Measurements from ENCODE around the gene NKX6-2. TPM values are rescaled to one million over a fixed set of nuclear protein-coding genes. Genes with fewer than 3 reads are reported as not detected.

NKX6-2 gene
- total and polyA plus RNA-seq, 4 donors, result 0.07 to 7.1 TPM; not detected in 2

GRCh38 chr10:132788831-132789219 is 2.9 kb upstream of the NKX6-2 start:
- TF ChIP-seq ZBTB33 (IDR thresholded peaks at IDR 0.05) (no peak), ATF3 (IDR thresholded peaks at IDR 0.05) (no peak), FOXA2 (IDR thresholded peaks at IDR 0.05) (no peak), HNF4G (IDR thresholded peaks at IDR 0.05) (no peak), FOXA1 (IDR thresholded peaks at IDR 0.05) (no peak), RXRA (IDR thresholded peaks at IDR 0.05) (no peak), TAF1 (conservative IDR thresholded peaks at IDR 0.05) (no peak), EGR1 (IDR thresholded peaks at IDR 0.05; ENCODE audit: low read depth in 2 of 2) (no peak), NR2F2 (IDR thresholded peaks at IDR 0.05) (no peak), CTCF (IDR thresholded peaks at IDR 0.05; ENCODE audit: low read depth, low read length, missing input control) (no peak), SP1 (IDR thresholded peaks at IDR 0.05) (no peak), JUND (IDR thresholded peaks at IDR 0.05) (no peak)
- WGBS, result 4% methylated on average over 30 of the region's 30 CpGs
- H3K4me1 ChIP-seq (ENCODE audit: control insufficient read depth in 4 of 4, insufficient read depth in 4 of 4, low read length in 3 of 4), result peaks cover 2 to 22% (median 6%) of the 10 kb centered on the region in 4 donors
- H3K36me3 ChIP-seq (ENCODE audit: control insufficient read depth in 4 of 4, insufficient read depth in 3 of 4, low read depth in 1 of 4, low read length in 3 of 4), result no peaks in the 10 kb centered on the region
- no peak overlapping the region for H3K9ac ChIP-seq (ENCODE audit: low read depth in 1 of 2, low read length in 2 of 2)
- H3K9me3 ChIP-seq (ENCODE audit: control insufficient read depth in 4 of 4, low read length in 3 of 4), result peaks cover 0 to 9% (median 3%) of the 10 kb centered on the region in 4 donors
- H3K4me3 ChIP-seq (ENCODE audit: low read depth in 1 of 3, low read length in 3 of 3), result no peak overlapping the region
- no peak overlapping the region for H3K27ac ChIP-seq (ENCODE audit: low read depth in 1 of 2, low read length in 2 of 2)
- DNase-seq (ENCODE audit: low spot score), result no peak
- H3K27me3 ChIP-seq (ENCODE audit: control insufficient read depth in 4 of 4, insufficient read depth in 4 of 4, low read length in 3 of 4), result peaks cover 0 to 53% (median 1%) of the 10 kb centered on the region in 4 donors

- DNase-seq (ENCODE audit: low spot score), result no peak
- H3K36me3 ChIP-seq (ENCODE audit: control insufficient read depth in 4 of 4, insufficient read depth in 3 of 4, low read depth in 1 of 4, low read length in 3 of 4), result peaks cover 0 to 2% (median 0%) of the 10 kb centered on the region in 4 donors
- WGBS, result 5% methylated on average over 79 of the region's 79 CpGs
These were observed 2.4 kb upstream of the NKX6-2 start for GRCh38 chr10:132788180-132788830.

GRCh38 chr10:132787495-132788179 is 1.7 kb upstream of the NKX6-2 start:
- no peak for DNase-seq (ENCODE audit: low spot score)
- Histone ChIP-seq H3K4me1 (ENCODE audit: control insufficient read depth in 4 of 4, insufficient read depth in 4 of 4, low read length in 3 of 4) (peaks cover 2 to 22% (median 6%) of the 10 kb centered on the region in 4 donors), H3K27me3 (ENCODE audit: control insufficient read depth in 4 of 4, insufficient read depth in 4 of 4, low read length in 3 of 4) (peaks cover 0 to 54% (median 3%) of the 10 kb centered on the region in 4 donors), H3K27ac (ENCODE audit: low read depth in 1 of 2, low read length in 2 of 2) (no peak overlapping the region), H3K9me3 (ENCODE audit: control insufficient read depth in 4 of 4, low read length in 3 of 4) (peaks cover 0 to 10% (median 3%) of the 10 kb centered on the region in 4 donors), H3K9ac (ENCODE audit: low read depth in 1 of 2, low read length in 2 of 2) (no peak overlapping the region), H3K36me3 (ENCODE audit: control insufficient read depth in 4 of 4, insufficient read depth in 3 of 4, low read depth in 1 of 4, low read length in 3 of 4) (peaks cover 0 to 3% (median 0%) of the 10 kb centered on the region in 4 donors), H3K4me3 (ENCODE audit: low read depth in 1 of 3, low read length in 3 of 3) (no peak overlapping the region)
- WGBS, result 4% methylated on average over 80 of the region's 80 CpGs
- TF ChIP-seq HNF4A (conservative IDR thresholded peaks at IDR 0.05) (no peak), MAX (IDR thresholded peaks at IDR 0.05) (no peak), REST (IDR thresholded peaks at IDR 0.05) (no peak), EGR1 (IDR thresholded peaks at IDR 0.05; ENCODE audit: low read depth in 2 of 2) (no peak), HNF4G (IDR thresholded peaks at IDR 0.05) (no peak), CTCF (IDR thresholded peaks at IDR 0.05; ENCODE audit: low read depth, low read length, missing input control) (no peak), FOXA2 (IDR thresholded peaks at IDR 0.05) (no peak)

More at GRCh38 chr10:132788180-132788830, 2.4 kb upstream of the NKX6-2 start:
- no peak for TF ChIP-seq GABPA (IDR thresholded peaks at IDR 0.05 in 1 of 2, conservative IDR thresholded peaks at IDR 0.05 in 1 of 2)
- H3K4me1 ChIP-seq (ENCODE audit: control insufficient read depth in 4 of 4, insufficient read depth in 4 of 4, low read length in 3 of 4), result peaks cover 2 to 22% (median 6%) of the 10 kb centered on the region in 4 donors
- H3K27me3 ChIP-seq (ENCODE audit: control insufficient read depth in 4 of 4, insufficient read depth in 4 of 4, low read length in 3 of 4), result peaks cover 0 to 54% (median 2%) of the 10 kb centered on the region in 4 donors
- H3K9me3 ChIP-seq (ENCODE audit: control insufficient read depth in 4 of 4, low read length in 3 of 4), result peaks cover 0 to 10% (median 3%) of the 10 kb centered on the region in 4 donors
- no peak overlapping the region for H3K9ac ChIP-seq (ENCODE audit: low read depth in 1 of 2, low read length in 2 of 2)
- H3K27ac ChIP-seq (ENCODE audit: low read depth in 1 of 2, low read length in 2 of 2), result no peak overlapping the region
- no peak overlapping the region for H3K4me3 ChIP-seq (ENCODE audit: low read depth in 1 of 3, low read length in 3 of 3)
